PC-3 (cell line): ENCODE results near the gene MRPL1. TPM values are rescaled to one million over a fixed set of nuclear protein-coding genes. Genes with fewer than 3 reads are reported as not detected.

Experiments used
- ATAC-seq: fragments of 200-7000 bp; cut with Tn5 transposase; 2 replicates; pipeline ENCODE4 v1.9.1; 2020; ENCODE audit warnings: mild to moderate bottlenecking, moderate library complexity
- BruUV-seq: library from RNA; stranded (reverse); fragments of 400-500 nt; replicated peaks from 2 replicates; lab custom pipeline; 2021; lab: Mats Ljungman, UMichigan
- CTCF ChIA-PET: fragments of 300-600 bp; sonication (Branson Sonifier 250); formaldehyde crosslinking; loops from one replicate; lab custom pipeline; 2022; ENCODE audit warnings: antibody characterized with exemption; lab: Charles Lee
- POLR2A ChIA-PET: fragments of 300-600 bp; sonication (Branson Sonifier 250); formaldehyde crosslinking; loops from one replicate; lab custom pipeline; 2022; ENCODE audit warnings: antibody characterized with exemption; ENCODE audit not compliant: unreplicated experiment; lab: Charles Lee
- DNase-seq: peaks from one replicate; pipeline ENCODE4 v3.0.0-alpha.2; 2015
- H2AFZ ChIP-seq: fragments of 300-600 bp; sonication (generic); 2 replicates; pipeline ENCODE4 v1.6.0; 2016; ENCODE audit warnings: antibody characterized with exemption, low read length
- H3F3A ChIP-seq: fragments of 300-600 bp; sonication (generic); one replicate; pipeline ENCODE4 v1.6.0; 2017; ENCODE audit warnings: antibody characterized with exemption, low read length, control low read depth, mild to moderate bottlenecking; ENCODE audit not compliant: unreplicated experiment
- H3K27ac ChIP-seq: fragments of 300-600 bp; sonication (generic); 2 replicates; pipeline ENCODE4 v1.5.1; 2016; ENCODE audit warnings: mild to moderate bottlenecking, low read length
- H3K27me3 ChIP-seq: fragments of 300-600 bp; sonication (generic); 2 replicates; pipeline ENCODE4 v1.6.1; 2016; ENCODE audit warnings: low read length, mixed read lengths
- H3K36me3 ChIP-seq: fragments of 300-600 bp; sonication (generic); 2 replicates; pipeline ENCODE4 v1.6.1; 2016; ENCODE audit warnings: low read depth, mixed run types, low read length, mixed read lengths
- H3K4me1 ChIP-seq: fragments of 300-600 bp; sonication (generic); 2 replicates; pipeline ENCODE4 v1.5.1; 2016; ENCODE audit warnings: low read length; ENCODE audit not compliant: insufficient read depth
- H3K4me2 ChIP-seq: fragments of 300-600 bp; sonication (generic); 2 replicates; pipeline ENCODE4 v1.6.0; 2016; ENCODE audit warnings: low read length
- H3K4me3 ChIP-seq: fragments of 300-600 bp; sonication (generic); 2 replicates; pipeline ENCODE4 v1.5.1; 2016; ENCODE audit warnings: mild to moderate bottlenecking, low read length, mixed read lengths
- H3K79me2 ChIP-seq: fragments of 300-600 bp; sonication (generic); 2 replicates; pipeline ENCODE4 v1.6.1; 2017; ENCODE audit warnings: low read length, mixed read lengths
- H3K9ac ChIP-seq: fragments of 300-600 bp; sonication (generic); 2 replicates; pipeline ENCODE4 v1.6.0; 2016; ENCODE audit warnings: mild to moderate bottlenecking, low read length
- H3K9me2 ChIP-seq: fragments of 300-600 bp; sonication (generic); replicated peaks from 2 replicates; pipeline ENCODE4 v1.6.1; 2016; ENCODE audit warnings: mixed run types, low read length, mixed read lengths
- H3K9me3 ChIP-seq: fragments of 300-600 bp; sonication (generic); 2 replicates; pipeline ENCODE4 v1.6.1; 2016; ENCODE audit warnings: low read length, mixed read lengths
- H4K20me1 ChIP-seq: fragments of 300-600 bp; sonication (generic); 2 replicates; pipeline ENCODE4 v1.6.1; 2016; ENCODE audit warnings: low read length, mixed read lengths
- CTCF ChIP-seq: fragments of 300-600 bp; sonication (generic); conservative IDR thresholded peaks from 2 replicates; pipeline ENCODE4 v1.5.1; 2017; ENCODE audit warnings: antibody characterized with exemption, low read depth, mild to moderate bottlenecking, low read length
- EZH2 ChIP-seq: fragments of 300-600 bp; sonication (generic); IDR thresholded peaks from one replicate; pipeline ENCODE4 v1.6.1; 2017; ENCODE audit warnings: antibody characterized with exemption, mild to moderate bottlenecking, low read length; ENCODE audit not compliant: unreplicated experiment
- EZH2phosphoT487 ChIP-seq: fragments of 300-600 bp; sonication (generic); IDR thresholded peaks from 2 replicates; pipeline ENCODE4 v1.6.1; 2018; ENCODE audit warnings: mild to moderate bottlenecking, antibody characterized with exemption, low read length, borderline replicate concordance
- intact Hi-C: fragments of 100-400 bp; cut with micrococcal nuclease; formaldehyde crosslinking; loops from 2 replicates; pipeline ENCODE4 v1.9.0; 2023
- total RNA-seq: library from RNA; depleted of rRNA; stranded (reverse); fragments of >200 nt; gene quantifications from 2 replicates; pipeline ENCODE4 v1.2.3, GENCODE V29; 2014

MRPL1 gene
- total RNA-seq, 1 experiment from 2014 or later: 23.0 TPM

- no peak for ATAC-seq
- Histone ChIP-seq H3K79me2 (no peaks in the 10 kb centered on the region), H3K36me3 (no peaks in the 10 kb centered on the region), H3K4me3 (no peak overlapping the region), H3K4me2 (no peak overlapping the region), H3K9ac (no peak overlapping the region), H3F3A (no peaks in the 10 kb centered on the region), H3K4me1 (peaks cover 38% of the 10 kb centered on the region), H3K9me3 (no peaks in the 10 kb centered on the region), H3K27me3 (no peaks in the 10 kb centered on the region), H3K27ac (peak overlapping the region; percentile 87; the same call in 1 of the 2 replicates), H3K9me2 (no peaks in the 10 kb centered on the region), H2AFZ (no peak overlapping the region), H4K20me1 (no peaks in the 10 kb centered on the region)
- BruUV-seq: no TSS peak
- ChIA-PET CTCF (interaction anchor here (0.6 kb wide), 1 partner anchor 35 kb away, joined by 3 read pairs; no protein-coding TSS in a partner anchor), POLR2A (no interaction called here)
- TF ChIP-seq CTCF: no peak
- TF ChIP-seq EZH2phosphoT487: no peak
- no peak for TF ChIP-seq EZH2
- intact Hi-C loops: no loop called here
- no peak for DNase-seq
Measured at GRCh38 chr4:77930154-77930639, 67.6 kb downstream of the MRPL1 start.

GRCh38 chr4:77930876-77931275, 68.2 kb downstream of the MRPL1 start:
- H2AFZ ChIP-seq: no peak overlapping the region
- H3K36me3 ChIP-seq: no peaks in the 10 kb centered on the region
- no peak overlapping the region for H3K4me3 ChIP-seq
- H3K9me2 ChIP-seq: no peaks in the 10 kb centered on the region
- TF ChIP-seq EZH2 (no peak), CTCF (no peak), EZH2phosphoT487 (no peak)
- peak overlapping the region; percentile 87 for H3K27ac ChIP-seq
- no peaks in the 10 kb centered on the region for H4K20me1 ChIP-seq
- H3K4me2 ChIP-seq: peak overlapping the region; percentile 48
- no peaks in the 10 kb centered on the region for H3K79me2 ChIP-seq
- H3K9ac ChIP-seq: peak overlapping the region; percentile 55; the same call in 1 of the 2 replicates
- H3K27me3 ChIP-seq: no peaks in the 10 kb centered on the region
- intact Hi-C loops: no loop called here
- H3K4me1 ChIP-seq: peaks cover 38% of the 10 kb centered on the region
- no peaks in the 10 kb centered on the region for H3F3A ChIP-seq
- no peaks in the 10 kb centered on the region for H3K9me3 ChIP-seq
- ChIA-PET POLR2A (no interaction called here), CTCF (no interaction called here)
- DNase-seq (no peak), ATAC-seq (no peak)
- BruUV-seq: no TSS peak

GRCh38 chr4:77931452-77932135, 69.0 kb downstream of the MRPL1 start:
- H3K4me2 ChIP-seq: peak overlapping the region; percentile 48
- no peak for TF ChIP-seq EZH2phosphoT487
- no peak for TF ChIP-seq CTCF
- TF ChIP-seq EZH2: no peak
- peak overlapping the region; percentile 87 for H3K27ac ChIP-seq
- no peaks in the 10 kb centered on the region for H3K9me3 ChIP-seq
- ChIA-PET POLR2A (no interaction called here), CTCF (no interaction called here)
- no peaks in the 10 kb centered on the region for H3K36me3 ChIP-seq
- no peaks in the 10 kb centered on the region for H3K79me2 ChIP-seq
- no peak overlapping the region for H3K9ac ChIP-seq
- no peaks in the 10 kb centered on the region for H4K20me1 ChIP-seq
- no peaks in the 10 kb centered on the region for H3F3A ChIP-seq
- peak; percentile 77 for DNase-seq
- no peaks in the 10 kb centered on the region for H3K9me2 ChIP-seq
- H3K4me1 ChIP-seq: peaks cover 38% of the 10 kb centered on the region
- H2AFZ ChIP-seq: no peak overlapping the region
- BruUV-seq: no TSS peak
- ATAC-seq: peak; percentile 83
- intact Hi-C loops: no loop called here
- H3K4me3 ChIP-seq: no peak overlapping the region
- H3K27me3 ChIP-seq: no peaks in the 10 kb centered on the region
